ENCODE data around the gene CDS1.
A peak's percentile ranks its signal among the peaks of the same experiment; 100 is the strongest.
"Not testable (repeated sequence)": the region's sequence is repeated elsewhere in the genome, so short reads cannot be mapped to it uniquely, and the experiment has no call there.

The CDS1 gene

GRCh38 chr4:84582988-84583875, at the start of gene CDS1:
CDS1 (plus strand) TSS chr4:84583127; CDS start chr4:84583402, 275 bp downstream.
- DNase-seq = peak; percentile 3

- DNase-seq = no peak
Measured at GRCh38 chr4:84535901-84536300, 47.0 kb upstream of the CDS1 start.

- no peak for DNase-seq
Measured at GRCh38 chr4:84545093-84545492, 37.8 kb upstream of the CDS1 start.

GRCh38 chr4:84547211-84547610, 35.7 kb upstream of the CDS1 start:
- DNase-seq = no peak

GRCh38 chr4:84549191-84549590, 33.7 kb upstream of the CDS1 start:
- DNase-seq = not testable (repeated sequence)

GRCh38 chr4:84562156-84562555, 20.8 kb upstream of the CDS1 start:
- DNase-seq = no peak

GRCh38 chr4:84563002-84563401, 19.9 kb upstream of the CDS1 start:
- DNase-seq = no peak

GRCh38 chr4:84565951-84566350, 17.0 kb upstream of the CDS1 start:
- no peak for DNase-seq

- no peak for DNase-seq
Measured at GRCh38 chr4:84568496-84568895, 14.4 kb upstream of the CDS1 start.

- DNase-seq = no peak
Measured at GRCh38 chr4:84569009-84569408, 13.9 kb upstream of the CDS1 start.

GRCh38 chr4:84573385-84574068, 9.4 kb upstream of the CDS1 start:
- peak; percentile 37 for DNase-seq

GRCh38 chr4:84574069-84574720, 8.7 kb upstream of the CDS1 start:
- DNase-seq = no peak

- DNase-seq = peak; percentile 26
Measured at GRCh38 chr4:84578540-84579402, 4.2 kb upstream of the CDS1 start.

- no peak for DNase-seq
Measured at GRCh38 chr4:84579403-84579776, 3.5 kb upstream of the CDS1 start.

- peak; percentile 65 for DNase-seq
Measured at GRCh38 chr4:84582302-84582987, 482 bp upstream of the CDS1 start.

GRCh38 chr4:84583876-84584380, 1.0 kb downstream of the CDS1 start:
- DNase-seq = no peak

- DNase-seq = no peak
Measured at GRCh38 chr4:84585251-84585650, 2.3 kb downstream of the CDS1 start.

- DNase-seq = no peak
Measured at GRCh38 chr4:84594724-84595123, 11.8 kb downstream of the CDS1 start.

GRCh38 chr4:84596826-84597225, 13.9 kb downstream of the CDS1 start:
- peak; percentile 10 for DNase-seq

- DNase-seq = no peak
Measured at GRCh38 chr4:84597450-84597849, 14.5 kb downstream of the CDS1 start.

GRCh38 chr4:84606645-84607044, 23.7 kb downstream of the CDS1 start:
- no peak for DNase-seq

GRCh38 chr4:84611531-84611930, 28.6 kb downstream of the CDS1 start:
- no peak for DNase-seq

All from activated CD4-positive, alpha-beta T cell treated with anti-CD3 and anti-CD28 coated beads, Interleukin-2, amount 50 U/mL, for 16 hours (primary cell).